ENCODE results near the gene SLC1A5.

Gene SLC1A5

DNA sequence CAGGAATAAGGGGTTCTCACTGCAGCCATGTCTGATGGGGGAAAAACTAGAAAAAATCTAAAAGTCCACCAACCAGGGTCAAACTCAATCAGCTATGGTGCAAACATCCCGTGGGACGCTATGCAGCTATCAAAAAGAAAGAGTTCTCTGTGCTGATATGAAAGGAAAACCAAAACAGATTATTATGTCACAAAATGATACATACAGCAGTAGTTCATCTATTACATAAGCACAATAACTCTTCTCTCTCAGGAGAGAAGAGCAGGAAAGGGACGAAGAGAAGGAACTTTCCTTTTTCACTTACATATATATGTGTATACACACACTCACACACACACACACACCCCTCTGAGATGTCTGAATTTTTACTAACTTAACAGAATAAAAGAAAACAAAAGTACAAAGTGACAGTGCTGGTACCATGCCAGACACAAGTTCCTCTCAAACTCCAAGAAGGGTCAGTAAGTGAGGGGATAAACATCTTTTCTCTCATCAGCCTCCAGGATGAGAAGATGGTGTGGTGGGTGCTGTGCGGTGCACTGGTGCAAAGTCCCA lies 45.4 kb downstream of the SLC1A5 start:
- DNase-seq (ENCODE audit: low spot score): no peak

DNA sequence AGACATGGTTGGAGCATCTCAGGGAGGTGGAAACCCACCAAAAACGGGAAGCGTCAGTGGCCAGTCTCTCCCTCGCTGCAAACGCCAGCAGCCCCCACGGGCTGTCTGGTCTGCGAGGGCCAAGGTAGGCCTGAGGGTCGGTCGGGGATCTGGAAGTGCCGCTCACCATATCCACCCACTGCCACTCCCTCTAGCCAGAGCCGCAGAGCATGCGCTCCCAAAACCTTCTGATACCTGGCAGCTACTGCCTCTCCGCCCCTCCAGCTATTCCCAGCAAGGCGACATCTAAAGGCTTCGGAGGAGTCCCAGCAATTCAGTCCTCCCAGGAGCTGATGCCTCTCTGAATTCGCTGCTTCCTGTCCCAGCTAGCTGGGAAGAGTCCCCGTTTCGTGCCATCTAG lies 46.9 kb downstream of the SLC1A5 start:
- no peak for DNase-seq (ENCODE audit: low spot score)

DNA sequence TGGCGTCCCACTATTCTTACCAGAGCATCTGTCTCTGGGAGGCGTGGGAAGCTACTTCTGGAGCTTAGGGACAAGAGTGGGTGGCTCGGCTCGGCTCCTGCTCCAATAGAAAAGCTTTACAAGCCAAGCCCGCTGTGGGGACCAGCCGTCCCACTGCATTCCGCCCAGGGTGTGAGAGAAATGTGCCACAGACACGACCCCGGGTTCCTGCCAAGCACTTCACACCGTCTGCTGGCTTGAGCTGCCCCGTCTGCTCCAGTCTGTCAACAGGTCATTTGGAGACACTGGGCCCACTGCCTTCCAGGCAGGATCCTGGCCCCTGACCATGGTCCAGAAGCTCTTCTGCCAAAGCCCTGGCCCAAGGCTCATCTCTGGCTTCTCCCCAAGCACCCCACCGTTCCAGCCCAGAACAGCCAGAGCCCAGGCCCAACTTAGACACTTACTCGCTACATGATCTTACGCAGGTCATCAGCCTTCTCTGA lies 49.1 kb downstream of the SLC1A5 start:
- no peak for DNase-seq (ENCODE audit: low spot score)

DNA sequence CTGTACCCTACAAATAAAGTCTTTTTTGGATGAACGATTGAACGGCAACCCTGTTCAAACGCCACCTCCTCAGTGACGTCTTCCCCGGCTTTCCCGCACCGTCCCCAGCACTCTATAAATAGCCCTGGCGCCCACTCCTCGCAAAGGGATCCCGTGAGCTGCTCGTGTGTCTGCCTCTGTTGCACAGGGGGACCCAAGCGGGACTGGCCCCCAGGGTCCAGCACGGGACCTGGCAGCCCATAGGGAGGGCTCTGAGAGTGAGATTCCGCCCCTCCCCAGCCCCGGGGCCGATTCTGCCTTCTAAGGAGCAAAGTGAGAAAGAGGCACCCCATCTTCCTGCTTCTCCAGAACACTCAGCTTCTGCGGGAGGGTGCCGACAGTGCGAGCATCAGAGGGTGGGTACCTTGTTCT lies 50.6 kb downstream of the SLC1A5 start:
- no peak for DNase-seq (ENCODE audit: low spot score)

DNA sequence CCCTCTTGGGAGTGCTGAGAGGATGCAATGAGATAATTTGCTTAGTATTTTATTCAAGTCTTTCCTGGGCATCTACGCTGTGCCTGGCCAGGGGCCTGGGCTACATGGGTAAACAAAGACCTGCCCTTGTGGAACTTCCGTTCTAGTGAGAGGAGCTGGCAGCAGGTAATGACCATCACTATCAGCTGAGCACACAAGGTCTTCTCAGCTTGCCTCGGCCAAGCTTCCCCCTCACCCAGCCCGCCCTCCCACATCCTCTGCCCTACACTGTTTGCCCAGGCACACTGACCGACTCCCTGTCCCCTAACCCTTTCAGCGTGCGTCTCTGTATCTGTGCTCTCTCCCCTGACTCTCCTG lies 51.1 kb downstream of the SLC1A5 start:
- DNase-seq (ENCODE audit: low spot score): no peak

DNA sequence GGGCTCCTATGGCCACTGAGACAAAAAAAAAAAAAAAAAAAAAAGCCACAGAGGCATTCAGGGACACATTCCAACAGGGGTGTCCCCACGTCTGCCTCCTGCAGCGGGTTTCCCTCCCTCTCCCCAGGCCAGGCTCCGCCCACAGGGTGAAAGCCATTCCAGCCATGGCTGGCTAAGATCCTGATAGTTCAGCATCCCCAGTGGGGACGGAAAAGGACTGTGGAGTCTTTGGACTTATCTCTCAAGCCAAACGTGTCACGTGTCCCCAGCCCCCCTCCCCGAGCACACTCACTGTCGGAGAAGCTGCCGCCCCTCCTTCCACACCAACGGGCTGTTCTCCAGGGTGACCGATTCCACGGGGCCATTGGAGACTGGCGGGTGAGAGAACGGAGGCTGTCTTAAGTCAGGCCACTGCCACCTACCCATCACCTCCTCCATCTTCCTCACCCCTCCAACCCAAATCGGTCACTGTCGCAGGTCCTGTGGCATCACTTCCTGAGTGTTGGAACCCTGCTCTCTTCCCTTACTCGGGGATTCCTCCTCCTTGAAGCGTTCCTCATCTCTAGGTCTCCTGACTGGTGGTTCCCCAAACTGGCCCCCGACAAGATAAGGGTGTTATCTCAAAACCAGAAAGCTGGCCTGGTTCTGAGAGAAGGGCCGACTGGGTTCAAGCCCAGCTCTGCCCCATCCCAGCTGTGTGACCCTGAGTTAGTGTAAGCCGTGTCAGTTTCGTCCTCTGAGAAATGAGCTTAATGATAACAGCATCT lies 51.7 kb downstream of the SLC1A5 start:
- DNase-seq (ENCODE audit: low spot score): no peak

DNA sequence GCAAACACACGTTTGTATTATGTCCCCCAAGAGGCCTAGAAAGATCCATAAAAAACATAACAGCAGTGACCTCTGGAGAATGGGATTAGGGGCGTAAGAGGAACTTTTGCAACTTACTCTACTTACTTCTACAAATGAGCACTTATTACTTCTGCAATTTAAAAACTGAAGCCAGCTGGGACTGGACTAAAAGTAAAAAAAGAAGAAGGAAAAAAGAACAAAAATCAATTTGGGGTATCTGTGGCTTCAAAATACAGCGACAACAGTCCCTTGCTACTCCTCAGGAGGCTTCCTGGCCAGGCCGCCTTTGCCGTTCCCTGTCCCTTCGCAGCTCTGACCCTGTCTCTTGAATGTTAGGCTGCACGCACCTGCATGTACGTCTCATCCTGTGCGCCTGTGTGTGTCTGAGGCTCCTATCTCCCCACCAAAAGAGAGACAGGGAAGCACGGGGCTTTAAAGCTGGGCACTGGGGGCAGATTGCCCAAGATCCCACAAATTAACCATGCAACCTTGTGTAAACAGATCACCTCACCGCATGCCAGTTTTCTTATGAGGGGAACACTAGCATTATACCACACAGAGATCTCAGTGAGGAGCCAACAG lies 54.6 kb downstream of the SLC1A5 start:
- DNase-seq (ENCODE audit: low spot score): no peak

DNA sequence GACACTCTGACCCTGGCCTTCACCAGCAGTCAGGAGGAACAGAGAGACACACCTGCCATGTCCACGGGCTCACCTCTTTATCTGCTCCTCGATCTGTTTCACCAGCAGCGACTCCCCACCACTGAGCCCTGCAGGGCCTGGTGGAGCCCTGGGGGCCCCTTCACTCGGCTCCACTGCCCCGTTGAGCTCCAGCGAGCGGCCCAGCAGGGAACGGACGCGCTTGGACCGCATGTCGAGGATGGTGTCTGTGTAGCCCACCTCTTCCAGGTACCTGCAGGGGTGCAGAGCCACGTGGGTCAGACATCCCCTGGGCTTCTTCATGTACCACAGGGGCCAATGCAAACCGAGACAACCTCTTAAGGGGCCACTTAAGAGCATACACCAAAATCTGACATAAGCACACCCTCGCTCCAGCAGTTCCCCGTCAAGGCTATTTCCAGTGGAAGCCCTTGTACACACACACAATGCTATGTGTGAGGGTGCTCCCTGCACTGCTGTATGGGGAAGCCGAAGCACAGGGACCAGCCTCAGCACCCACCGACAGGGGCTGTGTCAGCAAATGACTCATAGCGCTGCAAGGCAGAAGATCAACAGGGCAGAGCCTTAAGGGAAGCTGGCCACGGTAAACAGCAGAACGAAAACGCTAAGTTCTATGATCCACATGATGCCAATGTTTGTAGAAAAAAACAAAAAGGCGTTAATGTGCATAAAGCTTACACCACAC lies 55.3 kb downstream of the SLC1A5 start:
- no peak for DNase-seq (ENCODE audit: low spot score)

DNA sequence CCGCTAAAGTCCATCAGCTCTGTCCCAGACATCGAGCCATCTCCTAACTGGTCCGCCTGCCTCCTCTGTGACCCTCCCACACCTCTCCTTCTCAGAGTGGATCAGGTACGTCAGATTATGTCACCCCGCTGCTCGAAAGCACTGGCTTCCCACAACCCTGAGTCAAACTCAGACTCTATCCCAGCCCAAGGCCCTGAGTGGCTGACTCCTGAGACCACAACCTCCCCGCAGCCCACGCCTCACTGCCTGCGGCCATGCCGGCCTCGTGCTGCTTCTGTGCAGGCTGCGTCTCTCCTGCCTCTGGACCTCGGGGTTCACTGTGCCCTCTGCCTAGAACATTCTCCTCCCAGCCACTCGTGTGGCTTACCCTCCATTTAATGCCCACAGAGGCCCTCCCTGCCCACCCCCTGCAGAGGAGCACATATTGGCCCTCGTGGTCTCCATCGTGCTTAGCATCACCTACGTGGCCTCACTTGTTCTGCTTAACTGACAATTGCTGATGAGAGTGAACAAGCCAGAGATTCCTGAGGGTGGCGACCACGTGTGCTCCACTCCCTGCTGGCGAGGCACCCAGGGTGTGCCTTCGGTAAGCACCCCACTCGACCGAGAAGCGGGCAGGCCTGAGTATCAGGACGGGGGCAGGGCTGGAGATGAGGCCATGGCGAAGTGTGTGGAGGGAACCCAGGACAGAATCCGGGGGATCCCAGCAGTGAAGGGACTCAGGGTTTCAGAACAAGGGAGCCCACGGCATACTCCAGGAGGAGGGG lies 56.0 kb downstream of the SLC1A5 start:
- DNase-seq (ENCODE audit: low spot score): no peak

DNA sequence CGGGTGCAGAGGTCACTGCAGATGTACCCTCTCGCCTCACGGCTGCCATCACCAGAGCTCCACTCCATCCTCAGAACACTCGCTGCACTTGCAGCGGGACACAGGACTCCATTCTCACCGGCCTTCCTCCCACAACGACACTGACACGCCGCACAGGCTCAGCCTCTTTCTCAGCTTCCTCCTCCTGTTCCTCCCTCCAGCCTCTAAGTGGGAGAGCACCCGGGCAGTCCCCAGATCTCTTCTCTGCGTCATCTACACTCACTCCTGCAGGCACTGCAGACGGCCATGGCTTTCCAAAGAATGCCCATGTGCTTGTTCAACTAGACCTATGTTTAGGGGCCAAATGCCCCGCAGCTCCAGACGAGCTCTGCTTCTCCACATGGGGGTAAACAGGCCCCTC lies 56.8 kb downstream of the SLC1A5 start:
- DNase-seq (ENCODE audit: low spot score): no peak

DNA sequence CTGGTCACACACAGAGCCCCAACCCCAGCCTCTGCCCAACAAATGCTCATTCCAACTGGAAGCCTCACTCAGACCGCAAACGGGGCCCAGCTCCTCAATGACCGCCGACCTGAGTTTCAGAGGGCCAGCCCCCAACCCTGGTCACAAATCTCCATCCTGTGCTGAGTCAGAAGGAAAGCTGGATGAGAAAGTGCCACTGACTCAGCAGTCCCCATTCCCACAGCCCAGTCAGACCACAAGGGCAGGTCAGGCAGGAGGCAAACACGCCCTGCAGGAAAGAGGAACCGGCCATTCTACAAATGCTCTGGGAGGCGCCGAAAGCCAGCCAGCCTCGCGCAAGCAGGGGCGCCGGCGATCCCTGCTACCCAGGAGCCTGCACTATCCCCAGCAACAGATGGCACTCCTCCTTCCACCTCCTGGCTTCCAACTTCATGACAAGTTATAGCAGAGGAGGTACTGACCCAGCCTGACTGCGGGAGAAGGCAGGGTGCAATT lies 57.3 kb downstream of the SLC1A5 start:
- DNase-seq (ENCODE audit: low spot score): no peak

DNA sequence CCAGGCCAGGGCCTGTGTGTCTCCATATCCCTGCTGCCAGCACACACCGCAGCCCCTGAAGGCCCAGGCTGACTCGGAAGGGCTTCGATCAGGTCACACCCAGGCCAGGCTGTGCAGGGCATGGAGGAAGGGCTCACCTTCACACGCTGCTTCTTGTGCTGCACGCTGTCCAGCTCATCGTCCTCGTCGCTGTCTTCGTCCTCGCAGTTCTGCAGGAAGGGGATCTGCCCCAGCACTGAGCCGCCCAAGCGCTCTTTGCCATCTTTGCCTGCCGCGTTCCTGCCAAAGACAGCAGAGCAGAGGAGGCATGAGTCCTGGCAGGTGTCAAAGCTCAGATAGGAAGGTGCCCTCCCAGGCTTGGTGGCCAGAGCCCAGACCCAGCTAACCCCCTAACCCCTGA lies 57.8 kb downstream of the SLC1A5 start:
- DNase-seq (ENCODE audit: low spot score): no peak

DNA sequence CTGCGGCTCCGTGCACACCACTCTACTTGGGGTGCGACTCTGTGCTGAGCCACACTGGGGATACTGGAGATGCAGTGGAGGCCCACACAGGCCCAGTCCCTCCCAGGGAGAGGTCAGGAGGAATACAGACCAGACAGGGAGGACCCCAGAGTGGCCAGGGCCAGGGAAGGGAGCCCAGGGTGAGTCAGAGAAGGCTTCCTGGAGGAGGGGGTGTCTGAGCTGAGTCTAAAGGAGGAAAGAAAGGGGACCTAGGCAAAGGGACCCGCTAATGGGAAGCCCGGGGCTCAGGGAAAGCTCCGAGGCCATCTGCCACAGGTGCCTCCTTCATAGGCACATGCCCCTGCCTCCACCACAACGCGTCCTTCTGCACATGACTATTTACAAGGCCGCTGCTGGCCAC lies 58.2 kb downstream of the SLC1A5 start:
- DNase-seq (ENCODE audit: low spot score): no peak

DNA sequence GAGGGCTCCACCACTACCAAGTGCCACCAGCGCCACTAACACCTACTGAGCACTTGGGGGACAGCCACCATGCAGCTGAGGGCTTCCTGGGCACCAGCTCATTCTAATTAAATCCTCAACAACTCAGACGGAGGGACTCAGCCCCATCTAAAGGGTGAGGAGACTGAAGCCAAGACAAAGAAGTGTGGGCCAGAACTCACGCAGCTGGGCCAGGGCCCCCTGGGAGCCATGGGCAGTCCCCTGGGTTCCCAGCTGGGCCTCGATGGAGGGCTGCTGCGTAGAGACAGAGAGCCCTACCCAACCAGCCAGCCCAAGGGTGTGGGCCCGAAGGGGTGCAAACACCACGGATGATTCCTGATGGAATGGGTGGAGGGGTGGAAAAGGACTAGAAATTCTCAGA lies 58.7 kb downstream of the SLC1A5 start:
- no peak for DNase-seq (ENCODE audit: low spot score)

DNA sequence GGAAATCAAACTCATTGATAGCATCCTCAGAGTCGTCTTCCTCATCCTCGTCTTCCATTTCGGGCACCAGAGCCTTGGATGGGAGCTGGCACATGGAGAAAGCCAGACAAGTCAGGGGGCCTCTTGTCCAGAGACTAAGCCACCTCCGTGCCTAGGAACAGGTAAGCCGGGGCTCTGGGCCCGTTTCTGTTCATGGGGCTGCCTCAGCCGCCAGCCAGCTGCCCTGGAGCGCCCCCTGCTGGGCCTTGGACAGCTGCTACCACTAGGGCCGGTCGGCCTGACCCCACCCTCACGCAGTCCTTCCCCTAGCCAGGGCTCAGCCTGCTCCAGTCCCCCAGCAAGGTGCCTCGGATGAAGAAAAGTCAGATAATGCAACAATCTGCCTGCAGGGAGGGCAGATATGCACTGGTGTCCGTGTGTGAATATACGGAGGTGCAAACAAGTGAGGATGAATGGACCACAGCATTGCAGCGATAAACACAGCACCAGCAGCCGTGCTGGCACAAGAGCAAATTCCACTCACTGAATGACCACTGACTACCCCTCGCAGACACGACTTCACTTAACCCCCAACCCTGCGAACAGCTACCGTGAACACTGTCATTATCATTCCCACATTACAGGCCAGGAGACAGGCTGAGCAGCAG lies 59.6 kb downstream of the SLC1A5 start:
- DNase-seq (ENCODE audit: low spot score): peak; percentile 74

DNA sequence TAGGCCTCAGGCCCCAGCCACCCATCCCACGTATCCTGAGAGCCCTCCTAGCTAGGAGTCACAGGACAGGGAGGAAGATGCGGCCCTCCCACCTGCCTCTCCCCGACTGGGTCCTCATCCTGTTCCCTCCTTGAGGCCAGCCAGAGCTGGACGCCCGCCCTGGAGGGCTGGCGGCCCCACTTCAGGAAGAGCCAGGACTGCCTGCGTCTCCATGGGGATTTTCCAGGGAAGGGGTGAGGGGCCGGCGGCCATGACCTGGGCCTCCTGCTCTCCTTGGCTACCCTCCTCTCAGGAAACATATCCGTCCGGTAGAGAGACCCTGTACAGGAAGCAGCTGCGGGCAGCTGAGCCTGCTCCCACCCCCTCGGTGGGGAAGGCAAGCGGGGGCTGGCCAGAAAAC lies 60.2 kb downstream of the SLC1A5 start:
- no peak for DNase-seq (ENCODE audit: low spot score)

DNA sequence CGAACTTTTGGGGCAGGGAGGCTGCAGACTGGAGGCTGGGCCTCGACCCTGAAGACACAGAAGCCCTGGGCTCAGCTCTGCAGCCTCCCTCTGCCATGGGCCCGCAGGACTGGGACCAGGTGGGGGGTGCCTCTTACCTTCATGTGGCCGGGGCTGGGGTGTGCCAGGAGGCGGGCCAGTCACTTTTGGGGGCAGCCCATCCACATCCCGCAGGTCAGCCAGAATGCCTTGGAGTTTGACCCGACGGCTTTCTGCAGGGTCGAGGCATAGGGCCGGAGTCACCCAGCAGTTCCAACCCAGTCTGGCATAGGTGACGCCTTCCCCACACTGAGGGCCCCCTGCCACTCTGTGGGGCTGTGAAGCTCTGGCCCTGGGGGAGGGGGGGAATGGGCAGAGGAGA lies 60.6 kb downstream of the SLC1A5 start:
- no peak for DNase-seq (ENCODE audit: low spot score)

DNA sequence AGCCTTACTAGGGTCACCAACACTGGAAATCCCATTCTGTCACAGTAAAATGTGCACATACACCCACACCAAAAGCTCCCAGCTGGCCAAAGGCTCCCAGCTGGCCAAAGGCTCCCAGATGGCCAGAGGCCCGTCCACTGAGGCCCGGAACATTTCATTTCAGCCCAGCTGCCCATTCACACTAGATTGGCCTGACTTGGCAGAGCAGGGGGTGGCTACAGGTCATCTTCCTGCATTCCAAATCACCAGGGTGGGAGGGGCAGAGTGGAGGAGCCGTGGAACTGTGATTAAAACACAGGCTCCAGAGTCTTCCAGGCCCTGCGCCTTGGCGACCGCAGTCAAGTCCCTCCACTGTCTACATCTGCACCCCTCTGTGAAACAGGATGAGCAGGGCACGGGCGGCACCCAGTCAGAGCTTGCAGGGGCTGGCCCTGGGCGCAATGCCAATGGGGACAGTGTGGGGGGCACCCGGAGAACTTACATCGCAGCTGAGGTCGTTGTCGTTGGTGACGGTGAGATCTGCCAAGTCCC lies 61.4 kb downstream of the SLC1A5 start:
- no peak for DNase-seq (ENCODE audit: low spot score)

DNA sequence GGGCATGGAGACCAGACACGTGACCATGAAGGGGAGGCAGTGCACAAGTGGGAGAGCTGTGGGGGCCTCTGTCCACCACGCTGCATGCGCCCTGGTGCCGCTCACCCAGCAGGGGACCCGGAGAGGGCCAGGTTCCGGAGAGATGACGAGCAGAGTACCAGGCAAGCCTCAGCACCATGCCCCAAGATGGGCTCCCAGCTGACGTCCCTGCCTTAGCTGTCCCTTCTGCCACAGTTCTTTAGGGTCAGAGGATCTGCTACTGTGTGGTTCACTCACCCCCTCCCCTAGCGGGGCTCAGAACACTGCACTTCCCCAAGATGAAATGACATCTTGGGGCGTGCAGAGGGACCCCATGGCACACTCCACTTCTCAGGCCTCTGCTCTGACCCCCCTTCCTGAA lies 61.8 kb downstream of the SLC1A5 start:
- DNase-seq (ENCODE audit: low spot score): no peak

DNA sequence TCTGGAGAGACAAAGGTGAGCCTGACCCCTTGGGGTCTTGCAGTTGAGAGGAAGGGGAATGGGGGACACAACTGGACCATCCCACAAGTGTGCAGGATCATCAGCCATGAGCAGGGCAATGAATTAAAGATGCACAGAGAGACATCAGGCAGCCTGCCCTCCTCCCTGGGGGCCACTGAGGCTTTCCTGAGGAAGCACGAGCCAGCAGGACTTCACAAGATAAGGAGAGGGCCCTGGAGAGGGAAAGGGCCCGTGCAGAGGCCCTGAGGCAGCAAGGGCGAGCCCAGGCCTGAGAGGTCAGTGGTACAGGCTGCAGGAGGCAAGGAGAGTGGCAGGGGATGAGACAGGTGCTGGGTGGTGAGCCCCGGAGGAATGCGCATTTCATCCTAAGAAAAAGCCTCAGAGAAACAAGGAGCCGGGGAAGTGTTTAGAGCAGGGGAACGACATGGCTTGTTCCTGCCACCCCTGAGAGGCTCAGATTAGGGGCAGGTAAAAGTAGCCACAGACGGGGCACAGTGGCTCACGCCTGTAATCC lies 62.5 kb downstream of the SLC1A5 start:
- no peak for DNase-seq (ENCODE audit: low spot score)
